ENCODE results near the gene LPIN2.
"Not testable (repeated sequence)": the region's sequence is repeated elsewhere in the genome, so short reads cannot be mapped to it uniquely, and the experiment has no call there.

LPIN2 gene

GRCh38 chr18:3051718-3052410 lies 38.9 kb upstream of the LPIN2 start:
- H3K27ac ChIP-seq (ENCODE audit: low read depth, low read length, poor library complexity, severe bottlenecking): no peak overlapping the region
- H4K20me1 ChIP-seq (ENCODE audit: insufficient read depth, low read length): no peaks in the 10 kb centered on the region
- no peak overlapping the region for H3K4me3 ChIP-seq (ENCODE audit: low read depth, low read length, poor library complexity, severe bottlenecking)
- H3K9me3 ChIP-seq (ENCODE audit: low read length): no peaks in the 10 kb centered on the region
- no peaks in the 10 kb centered on the region for H3F3A ChIP-seq (ENCODE audit: insufficient read depth, low read length)
- no peak overlapping the region for H2AFZ ChIP-seq (ENCODE audit: low read length)
- H3K79me2 ChIP-seq (ENCODE audit: insufficient read depth, low read length): no peaks in the 10 kb centered on the region
- no peaks in the 10 kb centered on the region for H3K4me1 ChIP-seq (ENCODE audit: insufficient read depth, low read length, severe bottlenecking)
- H3K9me2 ChIP-seq (ENCODE audit: low read depth, low read length): no peaks in the 10 kb centered on the region
- no peak overlapping the region for H3K9ac ChIP-seq (ENCODE audit: low read length)
- H3K4me2 ChIP-seq (ENCODE audit: low read length): no peak overlapping the region
- no peaks in the 10 kb centered on the region for H3K27me3 ChIP-seq (ENCODE audit: insufficient read depth, low read length)
- H3K36me3 ChIP-seq (ENCODE audit: insufficient read depth, low read length): no peaks in the 10 kb centered on the region
- TF ChIP-seq CTCF (IDR thresholded peaks at IDR 0.05; ENCODE audit: low read length): no peak
- no peak for TF ChIP-seq EZH2 (IDR thresholded peaks at IDR 0.05; ENCODE audit: borderline replicate concordance, low read length)

- not testable (repeated sequence) for H3K9me2 ChIP-seq (ENCODE audit: low read depth, low read length); H3K36me3 ChIP-seq (ENCODE audit: insufficient read depth, low read length); H4K20me1 ChIP-seq (ENCODE audit: insufficient read depth, low read length); H3K4me3 ChIP-seq (ENCODE audit: low read depth, low read length, poor library complexity, severe bottlenecking); H3K27me3 ChIP-seq (ENCODE audit: insufficient read depth, low read length); H3K9ac ChIP-seq (ENCODE audit: low read length); H3K4me2 ChIP-seq (ENCODE audit: low read length); H3K79me2 ChIP-seq (ENCODE audit: insufficient read depth, low read length); H3K9me3 ChIP-seq (ENCODE audit: low read length); H2AFZ ChIP-seq (ENCODE audit: low read length); H3K27ac ChIP-seq (ENCODE audit: low read depth, low read length, poor library complexity, severe bottlenecking); H3F3A ChIP-seq (ENCODE audit: insufficient read depth, low read length)
- H3K4me1 ChIP-seq (ENCODE audit: insufficient read depth, low read length, severe bottlenecking): peaks cover 17% of the 10 kb centered on the region
Observed at GRCh38 chr18:3049897-3050454, 37.0 kb upstream of the LPIN2 start.

- H3K9me3 ChIP-seq (ENCODE audit: low read length): no peaks in the 10 kb centered on the region
Observed at GRCh38 chr18:3048820-3049349, 35.9 kb upstream of the LPIN2 start.

More at GRCh38 chr18:3048820-3049349, 35.9 kb upstream of the LPIN2 start:
- TF ChIP-seq EZH2 (IDR thresholded peaks at IDR 0.05; ENCODE audit: borderline replicate concordance, low read length) (no peak), CTCF (IDR thresholded peaks at IDR 0.05; ENCODE audit: low read length) (no peak)
- no peak overlapping the region for H3K9ac ChIP-seq (ENCODE audit: low read length)
- H3K79me2 ChIP-seq (ENCODE audit: insufficient read depth, low read length): no peaks in the 10 kb centered on the region
- H3K9me2 ChIP-seq (ENCODE audit: low read depth, low read length): no peaks in the 10 kb centered on the region
- H4K20me1 ChIP-seq (ENCODE audit: insufficient read depth, low read length): no peaks in the 10 kb centered on the region
- H3F3A ChIP-seq (ENCODE audit: insufficient read depth, low read length): no peaks in the 10 kb centered on the region
- H2AFZ ChIP-seq (ENCODE audit: low read length): no peak overlapping the region
- no peak overlapping the region for H3K4me3 ChIP-seq (ENCODE audit: low read depth, low read length, poor library complexity, severe bottlenecking)
- H3K4me2 ChIP-seq (ENCODE audit: low read length): no peak overlapping the region
- H3K4me1 ChIP-seq (ENCODE audit: insufficient read depth, low read length, severe bottlenecking): peaks cover 21% of the 10 kb centered on the region
- no peaks in the 10 kb centered on the region for H3K27me3 ChIP-seq (ENCODE audit: insufficient read depth, low read length)
- H3K27ac ChIP-seq (ENCODE audit: low read depth, low read length, poor library complexity, severe bottlenecking): no peak overlapping the region
- H3K36me3 ChIP-seq (ENCODE audit: insufficient read depth, low read length): no peaks in the 10 kb centered on the region

Measured in OCI-LY1 (cell line).